MM.1S (cell line): ENCODE results near the gene GPS1.

Source experiments
- EZH2 ChIP-seq: fragments of 300-600 bp; sonication (generic); optimal IDR thresholded peaks from 2 replicates; pipeline ENCODE3; 2017; ENCODE audit warnings: low read depth, mild to moderate bottlenecking, antibody characterized with exemption, low read length, mixed read lengths
- TF ChIP-seq, protein P1 (sequence below): fragments of 300-600 bp; sonication (generic); IDR thresholded peaks from 2 replicates; pipeline ENCODE4 v1.5.1; 2016; ENCODE audit warnings: antibody characterized with exemption, low read length, mixed read lengths

DNA sequence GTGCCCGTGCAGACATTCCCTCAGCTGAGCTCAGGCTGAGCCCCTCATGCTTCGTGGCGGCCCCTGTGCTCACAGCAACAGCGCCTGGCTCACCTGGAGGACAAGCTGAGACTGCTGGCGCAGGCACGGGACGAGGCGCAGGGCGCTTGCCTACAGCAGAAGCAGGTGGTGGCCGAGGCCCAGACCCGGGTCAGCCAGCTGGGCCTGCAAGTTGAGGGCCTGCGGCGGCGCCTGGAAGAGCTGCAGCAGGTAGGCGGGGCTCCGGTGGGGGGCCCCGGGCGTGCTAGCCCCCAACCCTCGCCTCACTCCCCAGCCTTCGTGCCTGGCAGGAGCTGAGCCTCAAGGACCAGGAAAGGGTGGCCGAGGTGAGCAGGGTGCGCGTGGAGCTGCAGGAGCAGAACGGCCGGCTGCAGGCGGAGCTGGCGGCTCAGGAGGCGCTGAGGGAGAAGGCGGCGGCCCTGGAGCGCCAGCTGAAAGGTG lies 21.7 kb upstream of the GPS1 start:
- TF ChIP-seq, protein P1, sequence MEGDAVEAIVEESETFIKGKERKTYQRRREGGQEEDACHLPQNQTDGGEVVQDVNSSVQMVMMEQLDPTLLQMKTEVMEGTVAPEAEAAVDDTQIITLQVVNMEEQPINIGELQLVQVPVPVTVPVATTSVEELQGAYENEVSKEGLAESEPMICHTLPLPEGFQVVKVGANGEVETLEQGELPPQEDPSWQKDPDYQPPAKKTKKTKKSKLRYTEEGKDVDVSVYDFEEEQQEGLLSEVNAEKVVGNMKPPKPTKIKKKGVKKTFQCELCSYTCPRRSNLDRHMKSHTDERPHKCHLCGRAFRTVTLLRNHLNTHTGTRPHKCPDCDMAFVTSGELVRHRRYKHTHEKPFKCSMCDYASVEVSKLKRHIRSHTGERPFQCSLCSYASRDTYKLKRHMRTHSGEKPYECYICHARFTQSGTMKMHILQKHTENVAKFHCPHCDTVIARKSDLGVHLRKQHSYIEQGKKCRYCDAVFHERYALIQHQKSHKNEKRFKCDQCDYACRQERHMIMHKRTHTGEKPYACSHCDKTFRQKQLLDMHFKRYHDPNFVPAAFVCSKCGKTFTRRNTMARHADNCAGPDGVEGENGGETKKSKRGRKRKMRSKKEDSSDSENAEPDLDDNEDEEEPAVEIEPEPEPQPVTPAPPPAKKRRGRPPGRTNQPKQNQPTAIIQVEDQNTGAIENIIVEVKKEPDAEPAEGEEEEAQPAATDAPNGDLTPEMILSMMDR = no peak
- no peak for TF ChIP-seq EZH2
